Measurements from ENCODE around the gene NSDHL.
"Not testable (repeated sequence)": the region's sequence is repeated elsewhere in the genome, so short reads cannot be mapped to it uniquely, and the experiment has no call there.

- TF ChIP-seq CTCF (IDR thresholded peaks at IDR 0.05; ENCODE audit: insufficient read depth, low read depth, low read length); EZH2 (IDR thresholded peaks at IDR 0.05; ENCODE audit: insufficient read depth, low read length): not testable (repeated sequence)
Measured at GRCh38 chrX:152787062-152787461, 43.8 kb upstream of the NSDHL start.

Data from astrocyte (in vitro differentiated cells and primary cell).